ENCODE data around the gene BGN.
A peak's percentile ranks its signal among the peaks of the same experiment; 100 is the strongest.

BGN gene

GRCh38 chrX:153460826-153461225 lies 34.0 kb upstream of the BGN start:
- no peak for TF ChIP-seq CREB5 (CRISPR knock-in tag; IDR thresholded peaks at IDR 0.05; ENCODE audit: low read depth)
- no peak for TF ChIP-seq ZNF565 (CRISPR knock-in tag; conservative IDR thresholded peaks at IDR 0.05; ENCODE audit: low read depth)
- TF ChIP-seq PATZ1 (CRISPR knock-in tag; IDR thresholded peaks at IDR 0.05; ENCODE audit: borderline replicate concordance) = no peak
- TF ChIP-seq ZFP3 (CRISPR knock-in tag; IDR thresholded peaks at IDR 0.05) = no peak
- no peak for TF ChIP-seq TSHZ2 (CRISPR knock-in tag; IDR thresholded peaks at IDR 0.05)
- ATAC-seq = peak; percentile 92

GRCh38 chrX:153462291-153462690 lies 32.5 kb upstream of the BGN start:
- no peak for ATAC-seq
- TF ChIP-seq POU6F1 (CRISPR knock-in tag; IDR thresholded peaks at IDR 0.05; ENCODE audit: borderline replicate concordance, low read depth) = no peak
- no peak for TF ChIP-seq TOX (CRISPR knock-in tag; IDR thresholded peaks at IDR 0.05; ENCODE audit: borderline replicate concordance)
- TF ChIP-seq GLIS3 (CRISPR knock-in tag; IDR thresholded peaks at IDR 0.05) = no peak
- TF ChIP-seq ZNF70 (CRISPR knock-in tag; IDR thresholded peaks at IDR 0.05) = no peak
- TF ChIP-seq CREB5 (CRISPR knock-in tag; IDR thresholded peaks at IDR 0.05; ENCODE audit: low read depth) = no peak
- TF ChIP-seq PATZ1 (CRISPR knock-in tag; IDR thresholded peaks at IDR 0.05; ENCODE audit: borderline replicate concordance) = no peak
- TF ChIP-seq ZC3H10 (CRISPR knock-in tag; IDR thresholded peaks at IDR 0.05) = no peak

- no peak for ATAC-seq
These were observed 31.7 kb upstream of the BGN start for GRCh38 chrX:153463031-153463430.

GRCh38 chrX:153463556-153463955 lies 31.2 kb upstream of the BGN start:
- no peak for TF ChIP-seq TOX (CRISPR knock-in tag; IDR thresholded peaks at IDR 0.05; ENCODE audit: borderline replicate concordance)
- TF ChIP-seq ZC3H10 (CRISPR knock-in tag; IDR thresholded peaks at IDR 0.05) = no peak
- no peak for ATAC-seq

More at GRCh38 chrX:153463031-153463430, 31.7 kb upstream of the BGN start:
- TF ChIP-seq POU6F1 (CRISPR knock-in tag; IDR thresholded peaks at IDR 0.05; ENCODE audit: borderline replicate concordance, low read depth) (no peak), ZC3H10 (CRISPR knock-in tag; IDR thresholded peaks at IDR 0.05) (no peak)

- TF ChIP-seq PPARA (CRISPR knock-in tag; IDR thresholded peaks at IDR 0.05; ENCODE audit: borderline replicate concordance) = no peak
- TF ChIP-seq TCF4 (CRISPR knock-in tag; IDR thresholded peaks at IDR 0.05; ENCODE audit: borderline replicate concordance) = no peak
- TF ChIP-seq ZFP3 (CRISPR knock-in tag; IDR thresholded peaks at IDR 0.05) = no peak
- ATAC-seq = no peak
These were observed 30.7 kb upstream of the BGN start for GRCh38 chrX:153464116-153464515.

Data from SK-N-SH treated with all-trans-retinoic acid at 6 μM for 48 hours (cell line).